GM12878 (cell line): ENCODE results near the gene DYNC1H1. TPM values are rescaled to one million over a fixed set of nuclear protein-coding genes. Genes with fewer than 3 reads are reported as not detected.

ENCODE experiments used
- ATAC-seq: fragments of 200-7000 bp; cut with Tn5 transposase; 3 replicates; pipeline ENCODE4 v1.9.1; 2020; ENCODE audit warnings: mild to moderate bottlenecking, moderate library complexity
- BruUV-seq: library from RNA; stranded (reverse); fragments of 400-500 nt; replicated peaks from 2 replicates; lab custom pipeline; 2021; lab: Mats Ljungman, UMichigan
- CTCF ChIA-PET: fragments of 300-600 bp; sonication (Branson Sonifier 250); formaldehyde crosslinking; extraction: SDS; loops from one replicate; lab custom pipeline; 2021; ENCODE audit warnings: inconsistent platforms; lab: Yijun Ruan, JAX
- POLR2A ChIA-PET: fragments of 350-600 bp; formaldehyde crosslinking; extraction: SDS; loops from one replicate; lab custom pipeline; 2021; ENCODE audit warnings: inconsistent platforms; lab: Charles Lee
- RAD21 ChIA-PET: fragments of 300-600 bp; sonication (Branson Sonifier 250); formaldehyde crosslinking; loops from one replicate; lab custom pipeline; 2023; ENCODE audit warnings: antibody characterized with exemption; ENCODE audit not compliant: unreplicated experiment; lab: Charles Lee
- SMC1A ChIA-PET: fragments of 300-600 bp; sonication (Branson Sonifier 250); formaldehyde crosslinking; loops from one replicate; lab custom pipeline; 2023; ENCODE audit not compliant: unreplicated experiment, uncharacterized antibody; lab: Charles Lee
- DNase-seq: peaks from one replicate; pipeline ENCODE4 v3.0.0-alpha.2; 2011; ENCODE audit warnings: low read depth, low spot score
- FAIRE-seq: peaks from 3 replicates; lab custom pipeline; 2011; peaks lifted over from hg19 to GRCh38; lab: Jason Lieb, UNC
- H2AFZ ChIP-seq: 2 replicates; pipeline ENCODE4 v1.6.0; 2011; ENCODE audit warnings: low read depth, low read length, control low read depth; ENCODE audit not compliant: control insufficient read depth
- H3K27ac ChIP-seq: 2 replicates; pipeline ENCODE4 v1.5.1; 2011; ENCODE audit warnings: control low read depth; ENCODE audit not compliant: control insufficient read depth, insufficient read depth
- H3K27me3 ChIP-seq, 2 experiments: replicated peaks in 1 of 2; 2 replicates each; pipeline versions ENCODE4 v1.6.0 to v1.6.1; 2011; ENCODE audit warnings: low read length in 1 of 2; ENCODE audit not compliant: control insufficient read depth in 2 of 2, insufficient read depth in 2 of 2
- H3K36me3 ChIP-seq, 2 experiments: 2 replicates each; pipeline ENCODE4 v1.5.1; 2011; ENCODE audit warnings: low read length in 1 of 2; ENCODE audit not compliant: control insufficient read depth in 2 of 2, insufficient read depth in 2 of 2
- H3K4me1 ChIP-seq: 2 replicates; pipeline ENCODE4 v1.6.1; 2011; ENCODE audit warnings: mild to moderate bottlenecking, low read length, moderate library complexity, mixed read lengths; ENCODE audit not compliant: control insufficient read depth, insufficient read depth
- H3K4me2 ChIP-seq: 2 replicates; pipeline ENCODE4 v1.6.0; 2011; ENCODE audit warnings: control low read depth; ENCODE audit not compliant: control insufficient read depth, insufficient read depth
- H3K4me3 ChIP-seq: fragments of 200-600 bp; sonication (generic); 2 replicates; pipeline ENCODE4 v1.5.1; 2016
- H3K79me2 ChIP-seq: 2 replicates; pipeline ENCODE4 v1.6.0; 2011; ENCODE audit warnings: low read length; ENCODE audit not compliant: control insufficient read depth, insufficient read depth
- H3K9ac ChIP-seq: 2 replicates; pipeline ENCODE4 v1.8.0; 2011; ENCODE audit warnings: low read length, control low read depth, mixed read lengths; ENCODE audit not compliant: control insufficient read depth, insufficient read depth
- H3K9me3 ChIP-seq: replicated peaks from 3 replicates; pipeline ENCODE4 v1.5.1; 2011; ENCODE audit warnings: mild to moderate bottlenecking, low read length; ENCODE audit not compliant: control insufficient read depth, insufficient read depth
- H4K20me1 ChIP-seq: 2 replicates; pipeline ENCODE4 v1.6.0; 2011; ENCODE audit not compliant: control insufficient read depth, insufficient read depth
- CREB1 ChIP-seq: IDR thresholded peaks from 2 replicates; pipeline ENCODE4 v1.6.1; 2012; ENCODE audit warnings: low read depth, mild to moderate bottlenecking, inconsistent platforms
- GATAD2B ChIP-seq: fragments of 450-650 bp; conservative IDR thresholded peaks from 2 replicates; pipeline ENCODE4 v1.6.1; 2017; ENCODE audit warnings: low read depth, mild to moderate bottlenecking, moderate library complexity
- HDAC2 ChIP-seq: fragments of 200-600 bp; sonication (generic); IDR thresholded peaks from 2 replicates; pipeline ENCODE4 v1.6.1; 2017
- HDAC6 ChIP-seq: fragments of 200-600 bp; sonication (generic); IDR thresholded peaks from one replicate; pipeline ENCODE4 v1.8.0; 2017; ENCODE audit warnings: antibody characterized with exemption; ENCODE audit not compliant: unreplicated experiment
- LARP7 ChIP-seq: fragments of 450-650 bp; IDR thresholded peaks from 2 replicates; pipeline ENCODE4 v1.6.1; 2017; ENCODE audit warnings: mild to moderate bottlenecking
- MXI1 ChIP-seq: fragments of 150-350 bp; IDR thresholded peaks from 2 replicates; pipeline ENCODE4 v1.6.1; 2011; ENCODE audit warnings: low read depth, mild to moderate bottlenecking, inconsistent platforms, low read length, improper control_type of control experiment
- MYC ChIP-seq: IDR thresholded peaks from 2 replicates; pipeline ENCODE4 v1.6.1; 2011; ENCODE audit warnings: mild to moderate bottlenecking, low read length, moderate library complexity, inconsistent platforms; ENCODE audit not compliant: insufficient read depth, insufficient replicate concordance, insufficient read length, severe bottlenecking
- NBN ChIP-seq: fragments of 450-650 bp; IDR thresholded peaks from 2 replicates; pipeline ENCODE4 v1.6.1; 2016
- NFYA ChIP-seq: IDR thresholded peaks from 2 replicates; pipeline ENCODE4 v1.6.1; 2011; ENCODE audit warnings: low read depth, mild to moderate bottlenecking, low read length, improper control_type of control experiment, borderline replicate concordance
- POLR2AphosphoS2 ChIP-seq: IDR thresholded peaks from 2 replicates; pipeline ENCODE4 v1.6.1; 2011; ENCODE audit warnings: low read depth, mild to moderate bottlenecking, low read length, improper control_type of control experiment, moderate library complexity
- SREBF2 ChIP-seq: IDR thresholded peaks from 2 replicates; pipeline ENCODE4 v1.6.1; 2012; ENCODE audit warnings: mild to moderate bottlenecking, low read length
- SUZ12 ChIP-seq: fragments of 200-600 bp; sonication (generic); IDR thresholded peaks from one replicate; pipeline ENCODE4 v1.6.1; 2018; ENCODE audit warnings: antibody characterized with exemption, mild to moderate bottlenecking; ENCODE audit not compliant: unreplicated experiment
- ZSCAN29 ChIP-seq: fragments of 450-650 bp; IDR thresholded peaks from 2 replicates; pipeline ENCODE4 v1.6.1; 2017; ENCODE audit warnings: mild to moderate bottlenecking, moderate library complexity
- WGBS: methylation state at CpG from one replicate; pipeline ENCODE4 v1.1.6; 2016; ENCODE audit warnings: low lambda C conversion rate; ENCODE audit not compliant: insufficient replicate concordance, insufficient coverage; ENCODE audit errors: missing lambda C conversion rate; 5-methylcytosine and 5-hydroxymethylcytosine counted together
- in situ Hi-C: fragments of 300-500 bp; cut with MboI; formaldehyde crosslinking; loops from 9 replicates; pipeline ENCODE4 v1.14.3; 2018; ENCODE audit warnings: mixed read lengths
- intact Hi-C: fragments of 100-400 bp; cut with micrococcal nuclease; formaldehyde crosslinking; loops from one replicate; pipeline ENCODE4 v1.14.2; 2022; ENCODE audit not compliant: unreplicated experiment
- polyA plus RNA-seq, 11 experiments: library from polyadenylated mRNA; depleted of rRNA in 4 of 11; unstranded in 6 of 11; stranded (reverse) in 5 of 11; fragments of >200 nt; fragmentation: Nextera tagmentation in 4 of 11; fragmentation: Illumina TruSeq in 1 of 11; extraction: Ambion mirVana in 4 of 11; extraction: Trizol in 1 of 11; gene quantifications; 1 replicate in 1 of 11; 2 replicates in 10 of 11; pipeline versions ENCODE4 v1.2.1 to v1.2.3, GENCODE V29; 2011 to 2016; ENCODE audit warnings: inconsistent platforms in 2 of 11, missing spikeins in 2 of 11, low read depth in 1 of 11
- total RNA-seq, 4 experiments: library from RNA; depleted of rRNA in 3 of 4; stranded (reverse); fragments of >200 nt in 3 of 4; fragmentation: Illumina TruSeq in 1 of 4; extraction: Trizol in 1 of 4; gene quantifications; 2 replicates each; pipeline versions ENCODE4 v1.2.1 to v1.2.3, GENCODE V29; 2013 to 2021
- TF ChIP-seq, protein P1 (sequence below): fragments of 150-350 bp; IDR thresholded peaks from 2 replicates; pipeline ENCODE4 v1.6.1; 2014; ENCODE audit warnings: mild to moderate bottlenecking, low read depth, low read length
- TF ChIP-seq, protein P2 (sequence below): IDR thresholded peaks from 2 replicates; pipeline ENCODE4 v1.6.1; 2012; ENCODE audit warnings: mild to moderate bottlenecking, low read depth, low read length
- TF ChIP-seq, protein P3 (sequence below): fragments of 450-650 bp; IDR thresholded peaks from 2 replicates; pipeline ENCODE4 v1.6.1; 2018; ENCODE audit warnings: mild to moderate bottlenecking, low read depth, moderate library complexity; ENCODE audit not compliant: partially characterized antibody

DYNC1H1 gene
- total and polyA plus RNA-seq, 10 of the 15 experiments (the other 5 are each of a cell fraction or from before 2014, with no cell fraction given) = 38.4 to 291 (median 111) TPM

DNA sequence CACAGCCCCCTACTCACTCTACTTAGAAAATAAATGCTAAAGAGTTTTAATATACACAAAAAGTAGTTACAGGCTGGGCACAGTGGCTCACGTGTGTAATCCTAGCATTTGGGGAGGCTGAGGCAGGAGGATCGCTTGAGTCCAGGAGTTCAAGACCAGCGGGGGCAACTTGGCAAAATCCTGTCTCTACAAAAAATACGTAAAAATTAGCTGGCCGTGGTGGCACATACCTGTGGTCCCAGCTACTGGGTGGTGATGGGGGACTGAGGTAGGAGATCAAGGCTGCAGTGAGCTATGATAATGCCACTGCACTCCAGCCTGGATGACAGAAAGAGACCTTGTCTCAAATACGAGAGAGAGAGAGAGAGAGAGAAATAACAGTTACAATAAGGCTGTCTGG, 9.9 kb upstream of the DYNC1H1 start (continued):
- TF ChIP-seq MXI1 = no peak
- TF ChIP-seq, protein P1, sequence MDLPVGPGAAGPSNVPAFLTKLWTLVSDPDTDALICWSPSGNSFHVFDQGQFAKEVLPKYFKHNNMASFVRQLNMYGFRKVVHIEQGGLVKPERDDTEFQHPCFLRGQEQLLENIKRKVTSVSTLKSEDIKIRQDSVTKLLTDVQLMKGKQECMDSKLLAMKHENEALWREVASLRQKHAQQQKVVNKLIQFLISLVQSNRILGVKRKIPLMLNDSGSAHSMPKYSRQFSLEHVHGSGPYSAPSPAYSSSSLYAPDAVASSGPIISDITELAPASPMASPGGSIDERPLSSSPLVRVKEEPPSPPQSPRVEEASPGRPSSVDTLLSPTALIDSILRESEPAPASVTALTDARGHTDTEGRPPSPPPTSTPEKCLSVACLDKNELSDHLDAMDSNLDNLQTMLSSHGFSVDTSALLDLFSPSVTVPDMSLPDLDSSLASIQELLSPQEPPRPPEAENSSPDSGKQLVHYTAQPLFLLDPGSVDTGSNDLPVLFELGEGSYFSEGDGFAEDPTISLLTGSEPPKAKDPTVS = no peak
- no peak for TF ChIP-seq SREBF2
- no peak for TF ChIP-seq POLR2AphosphoS2
- TF ChIP-seq LARP7 = no peak

DNA sequence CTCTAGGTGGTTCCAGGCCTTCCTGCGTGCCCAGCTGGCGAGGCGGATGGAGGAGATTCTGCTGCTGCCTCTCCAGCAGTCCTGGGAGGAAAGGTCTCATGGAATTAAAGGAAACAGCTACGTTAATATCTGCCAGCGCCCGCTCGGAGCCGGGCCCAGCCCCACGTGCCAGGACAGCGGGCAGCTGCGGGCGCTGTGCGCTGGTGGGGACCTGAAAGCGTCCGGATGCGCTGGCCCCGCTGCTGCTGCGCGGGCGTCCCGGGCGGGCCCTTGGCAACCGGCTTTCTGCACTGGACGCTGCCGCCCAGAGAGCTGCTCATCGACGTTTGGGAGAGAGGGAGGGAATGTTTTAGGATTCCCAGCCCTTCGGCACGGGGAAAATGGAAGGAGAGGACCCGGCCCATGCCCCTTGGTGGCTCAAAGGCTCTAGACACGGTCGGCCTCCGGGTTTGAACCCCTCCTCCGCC, 8.6 kb upstream of the DYNC1H1 start:
- H3K9me3 ChIP-seq = no peaks in the 10 kb centered on the region
- H3K4me3 ChIP-seq = no peak overlapping the region
- FAIRE-seq = no peak
- H3K79me2 ChIP-seq = no peaks in the 10 kb centered on the region
- no TSS peak for BruUV-seq
- no peak overlapping the region for H2AFZ ChIP-seq
- no peaks in the 10 kb centered on the region for H3K27me3 ChIP-seq
- no peak for ATAC-seq
- intact Hi-C loops = no loop called here
- ChIA-PET SMC1A (no interaction called here), POLR2A (no interaction called here), CTCF (interaction anchor here (1.0 to 10.0 kb wide), 2 partner anchors 111 to 186 kb away, joined by 4 to 80 read pairs; no protein-coding TSS in a partner anchor), RAD21 (interaction anchor here (1.0 to 1.6 kb wide), 3 partner anchors 112 to 249 kb away, joined by 3 to 6 read pairs (median 4); no protein-coding TSS in a partner anchor)
- no peak for DNase-seq
- no peaks in the 10 kb centered on the region for H3K36me3 ChIP-seq
- H3K27ac ChIP-seq = no peak overlapping the region
- H3K4me1 ChIP-seq = no peaks in the 10 kb centered on the region
- no peak overlapping the region for H3K4me2 ChIP-seq
- H3K9ac ChIP-seq = no peak overlapping the region
- no peaks in the 10 kb centered on the region for H4K20me1 ChIP-seq
- in situ Hi-C loops = no loop called here
- 75% methylated on average over 23 of the region's 34 CpGs for WGBS
- TF ChIP-seq HDAC2 = no peak
- TF ChIP-seq, protein P2, sequence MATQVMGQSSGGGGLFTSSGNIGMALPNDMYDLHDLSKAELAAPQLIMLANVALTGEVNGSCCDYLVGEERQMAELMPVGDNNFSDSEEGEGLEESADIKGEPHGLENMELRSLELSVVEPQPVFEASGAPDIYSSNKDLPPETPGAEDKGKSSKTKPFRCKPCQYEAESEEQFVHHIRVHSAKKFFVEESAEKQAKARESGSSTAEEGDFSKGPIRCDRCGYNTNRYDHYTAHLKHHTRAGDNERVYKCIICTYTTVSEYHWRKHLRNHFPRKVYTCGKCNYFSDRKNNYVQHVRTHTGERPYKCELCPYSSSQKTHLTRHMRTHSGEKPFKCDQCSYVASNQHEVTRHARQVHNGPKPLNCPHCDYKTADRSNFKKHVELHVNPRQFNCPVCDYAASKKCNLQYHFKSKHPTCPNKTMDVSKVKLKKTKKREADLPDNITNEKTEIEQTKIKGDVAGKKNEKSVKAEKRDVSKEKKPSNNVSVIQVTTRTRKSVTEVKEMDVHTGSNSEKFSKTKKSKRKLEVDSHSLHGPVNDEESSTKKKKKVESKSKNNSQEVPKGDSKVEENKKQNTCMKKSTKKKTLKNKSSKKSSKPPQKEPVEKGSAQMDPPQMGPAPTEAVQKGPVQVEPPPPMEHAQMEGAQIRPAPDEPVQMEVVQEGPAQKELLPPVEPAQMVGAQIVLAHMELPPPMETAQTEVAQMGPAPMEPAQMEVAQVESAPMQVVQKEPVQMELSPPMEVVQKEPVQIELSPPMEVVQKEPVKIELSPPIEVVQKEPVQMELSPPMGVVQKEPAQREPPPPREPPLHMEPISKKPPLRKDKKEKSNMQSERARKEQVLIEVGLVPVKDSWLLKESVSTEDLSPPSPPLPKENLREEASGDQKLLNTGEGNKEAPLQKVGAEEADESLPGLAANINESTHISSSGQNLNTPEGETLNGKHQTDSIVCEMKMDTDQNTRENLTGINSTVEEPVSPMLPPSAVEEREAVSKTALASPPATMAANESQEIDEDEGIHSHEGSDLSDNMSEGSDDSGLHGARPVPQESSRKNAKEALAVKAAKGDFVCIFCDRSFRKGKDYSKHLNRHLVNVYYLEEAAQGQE = no peak
- TF ChIP-seq GATAD2B = no peak
- TF ChIP-seq HDAC6 = no peak
- no peak for TF ChIP-seq CREB1
- no peak for TF ChIP-seq NFYA
- TF ChIP-seq, protein P3, sequence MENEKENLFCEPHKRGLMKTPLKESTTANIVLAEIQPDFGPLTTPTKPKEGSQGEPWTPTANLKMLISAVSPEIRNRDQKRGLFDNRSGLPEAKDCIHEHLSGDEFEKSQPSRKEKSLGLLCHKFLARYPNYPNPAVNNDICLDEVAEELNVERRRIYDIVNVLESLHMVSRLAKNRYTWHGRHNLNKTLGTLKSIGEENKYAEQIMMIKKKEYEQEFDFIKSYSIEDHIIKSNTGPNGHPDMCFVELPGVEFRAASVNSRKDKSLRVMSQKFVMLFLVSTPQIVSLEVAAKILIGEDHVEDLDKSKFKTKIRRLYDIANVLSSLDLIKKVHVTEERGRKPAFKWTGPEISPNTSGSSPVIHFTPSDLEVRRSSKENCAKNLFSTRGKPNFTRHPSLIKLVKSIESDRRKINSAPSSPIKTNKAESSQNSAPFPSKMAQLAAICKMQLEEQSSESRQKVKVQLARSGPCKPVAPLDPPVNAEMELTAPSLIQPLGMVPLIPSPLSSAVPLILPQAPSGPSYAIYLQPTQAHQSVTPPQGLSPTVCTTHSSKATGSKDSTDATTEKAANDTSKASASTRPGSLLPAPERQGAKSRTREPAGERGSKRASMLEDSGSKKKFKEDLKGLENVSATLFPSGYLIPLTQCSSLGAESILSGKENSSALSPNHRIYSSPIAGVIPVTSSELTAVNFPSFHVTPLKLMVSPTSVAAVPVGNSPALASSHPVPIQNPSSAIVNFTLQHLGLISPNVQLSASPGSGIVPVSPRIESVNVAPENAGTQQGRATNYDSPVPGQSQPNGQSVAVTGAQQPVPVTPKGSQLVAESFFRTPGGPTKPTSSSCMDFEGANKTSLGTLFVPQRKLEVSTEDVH = no peak
- TF ChIP-seq MYC = no peak
- no peak for TF ChIP-seq SUZ12
- no peak for TF ChIP-seq NBN
- no peak for TF ChIP-seq ZSCAN29
